ENCODE data around the gene FH. TPM values are rescaled to one million over a fixed set of nuclear protein-coding genes. Genes with fewer than 3 reads are reported as not detected.

The FH gene
- total RNA-seq, 1 donor: 95.2 TPM

DNA sequence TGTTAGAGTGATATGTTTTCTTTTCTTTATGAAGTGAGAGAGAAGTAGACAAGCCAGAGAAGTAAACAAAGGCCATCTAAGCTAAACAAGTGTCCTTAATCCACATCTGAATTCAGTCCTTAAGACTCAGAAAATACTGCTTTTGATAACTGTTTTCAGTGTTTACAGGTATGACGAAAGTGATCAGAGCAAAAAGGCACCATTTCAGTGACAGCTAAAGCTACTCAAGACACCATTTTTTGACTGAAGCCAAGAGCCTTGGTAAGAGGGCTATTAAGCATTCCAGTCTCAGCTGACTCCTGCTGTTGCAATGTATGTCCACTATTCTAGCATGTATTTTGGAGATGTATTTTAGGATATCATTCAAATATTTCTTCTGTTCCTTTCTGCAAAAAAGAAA, 16.7 kb upstream of the FH start:
- H3K9me3 ChIP-seq (ENCODE audit: low read depth, low read length): no peaks in the 10 kb centered on the region
- H3K4me1 ChIP-seq (ENCODE audit: insufficient read depth, low read length): no peaks in the 10 kb centered on the region
- H3K27me3 ChIP-seq (ENCODE audit: insufficient read depth, low read length): peaks cover 19% of the 10 kb centered on the region
- no peak overlapping the region for H3K4me3 ChIP-seq (ENCODE audit: insufficient read depth, low read length)
- no peak overlapping the region for H3K27ac ChIP-seq (ENCODE audit: low read depth, low read length)
- H3K36me3 ChIP-seq (ENCODE audit: insufficient read depth, low read length): no peaks in the 10 kb centered on the region
- no peaks in the 10 kb centered on the region for H3K79me2 ChIP-seq (ENCODE audit: insufficient read depth, low read length)
- H3K4me2 ChIP-seq (ENCODE audit: insufficient read depth, low read length): no peak overlapping the region
- H2AFZ ChIP-seq (ENCODE audit: low read length): peak overlapping the region; percentile 21
- no peak for DNase-seq (ENCODE audit: insufficient read length, low spot score, missing footprints)
- no peak for TF ChIP-seq CTCF (IDR thresholded peaks at IDR 0.05; ENCODE audit: extremely low read depth, low read depth, low read length)
- no peaks in the 10 kb centered on the region for H4K20me1 ChIP-seq (ENCODE audit: insufficient read depth, low read length)

DNA sequence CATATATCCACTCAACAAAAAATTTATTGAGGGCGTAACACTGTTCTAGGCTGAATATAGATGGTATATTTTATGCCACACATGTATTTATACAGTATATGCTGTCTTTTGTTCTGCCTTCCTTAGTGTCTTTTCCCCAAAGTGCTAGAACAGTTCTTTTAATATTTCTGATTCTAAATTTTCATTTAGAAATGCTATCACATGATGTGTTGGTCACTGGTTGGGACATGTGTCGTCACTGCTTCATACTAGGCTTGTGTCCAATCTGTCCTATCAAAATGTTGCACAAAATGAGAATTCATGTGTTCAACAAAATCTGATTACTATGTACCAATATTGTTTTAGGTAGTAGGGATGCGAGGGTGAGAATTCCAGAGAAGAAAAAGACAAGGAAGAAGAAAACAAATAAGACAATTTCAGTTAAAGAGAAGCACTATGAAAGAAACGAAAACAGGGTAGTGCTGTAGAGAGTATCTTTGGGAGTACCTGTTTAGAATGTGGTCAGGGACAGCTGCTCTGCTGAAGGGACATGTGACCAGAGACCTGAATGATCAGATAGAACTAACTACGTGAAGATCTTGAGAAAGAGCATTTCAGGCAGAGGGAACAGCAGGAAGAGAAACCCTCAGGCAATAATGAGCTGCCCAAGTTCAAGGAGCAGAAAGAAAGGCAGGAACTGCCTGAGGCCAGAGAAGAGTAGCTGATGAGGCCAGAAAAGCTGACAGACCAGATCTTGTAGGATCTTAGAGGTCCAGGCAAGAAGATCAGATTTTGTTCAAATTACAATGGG, 14.0 kb upstream of the FH start:
- Histone ChIP-seq H3K9me3 (ENCODE audit: low read depth, low read length) (no peaks in the 10 kb centered on the region), H3K36me3 (ENCODE audit: insufficient read depth, low read length) (no peaks in the 10 kb centered on the region), H3K4me2 (ENCODE audit: insufficient read depth, low read length) (no peak overlapping the region), H3K79me2 (ENCODE audit: insufficient read depth, low read length) (no peaks in the 10 kb centered on the region), H3K4me3 (ENCODE audit: insufficient read depth, low read length) (no peak overlapping the region), H3K4me1 (ENCODE audit: insufficient read depth, low read length) (no peaks in the 10 kb centered on the region), H4K20me1 (ENCODE audit: insufficient read depth, low read length) (no peaks in the 10 kb centered on the region), H2AFZ (ENCODE audit: low read length) (no peak overlapping the region), H3K27me3 (ENCODE audit: insufficient read depth, low read length) (peaks cover 19% of the 10 kb centered on the region), H3K27ac (ENCODE audit: low read depth, low read length) (no peak overlapping the region)
- no peak for DNase-seq (ENCODE audit: insufficient read length, low spot score, missing footprints)
- no peak for TF ChIP-seq CTCF (IDR thresholded peaks at IDR 0.05; ENCODE audit: extremely low read depth, low read depth, low read length)

GRCh38 chr1:241532864-241533263, 13.3 kb upstream of the FH start:
- DNase-seq (ENCODE audit: insufficient read length, low spot score, missing footprints): no peak
- no peak overlapping the region for H3K4me3 ChIP-seq (ENCODE audit: insufficient read depth, low read length)
- H3K4me2 ChIP-seq (ENCODE audit: insufficient read depth, low read length): no peak overlapping the region
- H4K20me1 ChIP-seq (ENCODE audit: insufficient read depth, low read length): no peaks in the 10 kb centered on the region
- H2AFZ ChIP-seq (ENCODE audit: low read length): no peak overlapping the region
- TF ChIP-seq CTCF (IDR thresholded peaks at IDR 0.05; ENCODE audit: extremely low read depth, low read depth, low read length): no peak
- H3K9me3 ChIP-seq (ENCODE audit: low read depth, low read length): no peaks in the 10 kb centered on the region
- H3K27ac ChIP-seq (ENCODE audit: low read depth, low read length): no peak overlapping the region
- H3K79me2 ChIP-seq (ENCODE audit: insufficient read depth, low read length): no peaks in the 10 kb centered on the region
- H3K27me3 ChIP-seq (ENCODE audit: insufficient read depth, low read length): peaks cover 22% of the 10 kb centered on the region
- no peaks in the 10 kb centered on the region for H3K4me1 ChIP-seq (ENCODE audit: insufficient read depth, low read length)
- no peaks in the 10 kb centered on the region for H3K36me3 ChIP-seq (ENCODE audit: insufficient read depth, low read length)

DNA sequence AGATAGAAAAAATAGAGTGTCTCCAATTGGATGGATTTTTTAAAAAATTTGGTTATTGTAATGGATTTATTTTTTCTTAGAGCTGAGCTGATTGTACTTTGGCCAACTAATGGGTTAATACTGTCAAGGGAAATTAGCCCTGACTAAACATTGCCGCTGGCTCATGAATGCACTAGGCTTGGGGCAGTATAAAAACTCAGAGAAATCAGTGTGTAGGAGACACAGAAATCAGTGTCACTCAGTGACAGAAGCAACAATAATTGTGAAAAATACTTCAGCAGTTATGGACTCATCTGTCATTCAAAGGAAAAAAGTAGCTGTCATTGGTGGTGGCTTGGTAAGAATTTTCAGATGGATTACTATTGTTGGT, 12.6 kb upstream of the FH start, which contains the start of gene KMO:
Gene KMO (plus strand): TSS at position 217 of the 370 bp plus-strand sequence. CDS start 67 bp downstream, at position 284.
- Histone ChIP-seq H3K9me3 (ENCODE audit: low read depth, low read length) (no peaks in the 10 kb centered on the region), H3K27me3 (ENCODE audit: insufficient read depth, low read length) (peaks cover 24% of the 10 kb centered on the region), H3K79me2 (ENCODE audit: insufficient read depth, low read length) (no peaks in the 10 kb centered on the region), H4K20me1 (ENCODE audit: insufficient read depth, low read length) (no peaks in the 10 kb centered on the region), H3K4me2 (ENCODE audit: insufficient read depth, low read length) (peak within 1 kb of the TSS; percentile 76), H3K36me3 (ENCODE audit: insufficient read depth, low read length) (no peaks in the 10 kb centered on the region), H3K4me3 (ENCODE audit: insufficient read depth, low read length) (peak within 1 kb of the TSS; percentile 72), H3K27ac (ENCODE audit: low read depth, low read length) (peak within 1 kb of the TSS; percentile 75), H3K4me1 (ENCODE audit: insufficient read depth, low read length) (no peaks in the 10 kb centered on the region), H2AFZ (ENCODE audit: low read length) (peak within 1 kb of the TSS; percentile 90)
- TF ChIP-seq CTCF (IDR thresholded peaks at IDR 0.05; ENCODE audit: extremely low read depth, low read depth, low read length): no peak
- DNase-seq (ENCODE audit: insufficient read length, low spot score, missing footprints): no peak

Measured in osteoblast (primary cell).